OCI-LY3 (cell line): ENCODE data around the gene DLX4.

Experiments used
- EZH2phosphoT487 ChIP-seq: fragments of 200-600 bp; shearing (Covaris generic); IDR thresholded peaks from 2 replicates; pipeline ENCODE4 v1.6.1; 2018; ENCODE audit warnings: antibody characterized with exemption, mixed run types, low read depth
- TF ChIP-seq, protein P1 (sequence below): fragments of 200-600, 300-600 bp; sonication (generic); IDR thresholded peaks from 2 replicates; pipeline ENCODE4 v1.5.1; 2014; ENCODE audit warnings: antibody characterized with exemption, low read length, low read depth

- TF ChIP-seq, protein P1, sequence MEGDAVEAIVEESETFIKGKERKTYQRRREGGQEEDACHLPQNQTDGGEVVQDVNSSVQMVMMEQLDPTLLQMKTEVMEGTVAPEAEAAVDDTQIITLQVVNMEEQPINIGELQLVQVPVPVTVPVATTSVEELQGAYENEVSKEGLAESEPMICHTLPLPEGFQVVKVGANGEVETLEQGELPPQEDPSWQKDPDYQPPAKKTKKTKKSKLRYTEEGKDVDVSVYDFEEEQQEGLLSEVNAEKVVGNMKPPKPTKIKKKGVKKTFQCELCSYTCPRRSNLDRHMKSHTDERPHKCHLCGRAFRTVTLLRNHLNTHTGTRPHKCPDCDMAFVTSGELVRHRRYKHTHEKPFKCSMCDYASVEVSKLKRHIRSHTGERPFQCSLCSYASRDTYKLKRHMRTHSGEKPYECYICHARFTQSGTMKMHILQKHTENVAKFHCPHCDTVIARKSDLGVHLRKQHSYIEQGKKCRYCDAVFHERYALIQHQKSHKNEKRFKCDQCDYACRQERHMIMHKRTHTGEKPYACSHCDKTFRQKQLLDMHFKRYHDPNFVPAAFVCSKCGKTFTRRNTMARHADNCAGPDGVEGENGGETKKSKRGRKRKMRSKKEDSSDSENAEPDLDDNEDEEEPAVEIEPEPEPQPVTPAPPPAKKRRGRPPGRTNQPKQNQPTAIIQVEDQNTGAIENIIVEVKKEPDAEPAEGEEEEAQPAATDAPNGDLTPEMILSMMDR = no peak
- no peak for TF ChIP-seq EZH2phosphoT487
Measured at GRCh38 chr17:49997301-49997650, 28.3 kb downstream of the DLX4 start.
